Spleen (tissue), 11 donors: Measurements from ENCODE around the gene PPARGC1A. TPM values are rescaled to one million over a fixed set of nuclear protein-coding genes. Genes with fewer than 3 reads are reported as not detected.

Source experiments
- DNase-seq: peaks from one replicate; pipeline ENCODE4 v3.0.0-alpha.2; 2020
- H3K27ac ChIP-seq, 8 donors: fragments of 200-600 bp; sonication (generic) in 7 of 8; 1 replicate in 4 of 8; 2 replicates in 4 of 8; pipeline versions ENCODE4 v1.5.0 to v1.8.0; 2016 to 2021; ENCODE audit warnings: inconsistent platforms in 4 of 8, mild to moderate bottlenecking in 4 of 8, moderate library complexity in 1 of 8
- H3K27me3 ChIP-seq, 7 donors: fragments of 200-600 bp; sonication (generic) in 6 of 7; replicated peaks in 1 of 7; 1 replicate in 4 of 7; 2 replicates in 3 of 7; pipeline versions ENCODE4 v1.5.0 to v1.8.0; 2016 to 2021; ENCODE audit warnings: inconsistent platforms in 3 of 7, mild to moderate bottlenecking in 1 of 7
- H3K36me3 ChIP-seq, 6 donors: fragments of 200-600 bp; sonication (generic) in 5 of 6; 1 replicate in 4 of 6; 2 replicates in 2 of 6; pipeline versions ENCODE4 v1.5.0 to v1.8.0; 2016 to 2021; ENCODE audit warnings: inconsistent platforms in 2 of 6
- H3K4me1 ChIP-seq, 6 donors: fragments of 200-600 bp; sonication (generic) in 5 of 6; 1 replicate in 3 of 6; 2 replicates in 3 of 6; pipeline versions ENCODE4 v1.5.0 to v1.8.0; 2016 to 2021; ENCODE audit warnings: inconsistent platforms in 3 of 6
- H3K4me3 ChIP-seq, 8 donors: fragments of 200-600 bp; sonication (generic) in 7 of 8; 1 replicate in 4 of 8; 2 replicates in 4 of 8; pipeline versions ENCODE4 v1.5.0 to v1.8.0; 2016 to 2021; ENCODE audit warnings: inconsistent platforms in 4 of 8, mild to moderate bottlenecking in 4 of 8, moderate library complexity in 2 of 8
- H3K9me3 ChIP-seq, 8 donors: fragments of 200-600 bp; sonication (generic) in 7 of 8; 1 replicate in 4 of 8; 2 replicates in 4 of 8; pipeline versions ENCODE4 v1.5.0 to v1.8.0; 2016 to 2021; ENCODE audit warnings: inconsistent platforms in 4 of 8
- POLR2A ChIP-seq, 3 donors: fragments of 450-650 bp; IDR thresholded peaks; one replicate each; pipeline ENCODE4 v1.5.1; 2017; ENCODE audit warnings: antibody characterized with exemption in 3 of 3, mild to moderate bottlenecking in 1 of 3
- POLR2AphosphoS5 ChIP-seq, 3 donors: sonication (generic); formaldehyde crosslinking; IDR thresholded peaks; one replicate each; pipeline ENCODE4 v1.5.1; 2017; ENCODE audit warnings: antibody characterized with exemption in 3 of 3
- WGBS, 5 donors: extraction: QIAGEN DNeasy Blood & Tissue Kit in 3 of 5; methylation state at CpG; one replicate each; pipeline versions ENCODE4 v1.1.5 to v1.1.7; 2013 to 2018; 5-methylcytosine and 5-hydroxymethylcytosine counted together
- intact Hi-C: fragments of 100-400 bp; cut with DNase I; formaldehyde crosslinking; loops from one replicate; pipeline ENCODE4 v1.15.0; 2023; ENCODE audit warnings: low total_unique reads
- polyA plus RNA-seq, 3 donors: library from polyadenylated mRNA; stranded (reverse); fragments of 200-250 nt; gene quantifications; one replicate each; pipeline ENCODE4 v1.2.1, GENCODE V29; 2013
- total RNA-seq, 7 donors: library from RNA; depleted of rRNA in 3 of 7; stranded (reverse); fragments of >200 nt in 3 of 7; fragmentation: NEBNext Ultra II Directional in 4 of 7; extraction: Animal tissue kit (Norgen Biotek cat#: 25700) in 4 of 7; gene quantifications; one replicate each; pipeline versions ENCODE4 v1.1.0 to v1.2.1, GENCODE V29; 2016 to 2021
- TF ChIP-seq, protein P1 (sequence below), 11 experiments: fragments of 200-600 bp in 7 of 11; fragments of 450-650 bp in 4 of 11; sonication (generic) in 4 of 11; IDR thresholded peaks in 8 of 11; conservative IDR thresholded peaks in 3 of 11; 1 replicate in 7 of 11; 2 replicates in 4 of 11; pipeline versions ENCODE4 v1.4.0 to v1.8.0; 2016 to 2021; ENCODE audit warnings: antibody characterized with exemption in 11 of 11, inconsistent platforms in 4 of 11, mild to moderate bottlenecking in 1 of 11
- donor health status: healthy with polysubstance abuse.
- donor health status: DM: no; HTN: no; CAD: no; lungs with moderate emphysema.
- donor health status: DM: no; HTN: no; CAD: no.
- donor health status: Bipolar disorder and iron deficiency.
- donor health status: healthy.
- donor health status: DM: no; HTN: no; CAD: no.
- donor health status: DM: yes; HTN: yes; CAD: no.

PPARGC1A gene
- total and polyA plus RNA-seq, 10 donors, result 0.32 to 7.3 (median 2.6) TPM

DNA sequence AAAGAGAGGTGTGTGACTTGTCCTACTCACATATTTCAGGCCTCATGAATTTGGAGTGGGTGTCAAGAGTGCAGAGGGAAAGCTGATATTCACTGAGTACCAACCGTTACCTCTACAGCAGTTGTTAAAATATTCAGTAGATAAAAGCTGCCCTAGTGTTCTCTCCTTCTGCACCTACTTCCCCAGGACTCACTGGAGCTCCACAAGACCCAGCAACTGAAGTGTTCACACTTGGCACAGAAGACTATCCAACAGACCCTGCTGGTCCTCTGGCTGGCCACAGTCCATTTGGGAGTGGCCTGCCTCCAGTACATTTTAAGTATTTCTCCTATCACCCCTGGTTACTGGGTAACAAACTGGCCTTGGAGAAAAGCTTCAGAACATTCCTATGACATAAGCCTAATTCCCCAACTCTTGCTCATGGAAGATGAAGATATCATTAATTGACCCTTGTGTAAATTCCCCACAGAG, 70.8 kb downstream of the PPARGC1A start:
- intact Hi-C loops, result no loop called here
- Histone ChIP-seq H3K36me3 (no peaks in the 10 kb centered on the region), H3K27ac (no peak overlapping the region), H3K4me1 (no peaks in the 10 kb centered on the region), H3K9me3 (no peaks in the 10 kb centered on the region), H3K27me3 (no peaks in the 10 kb centered on the region), H3K4me3 (no peak overlapping the region)
- TF ChIP-seq POLR2AphosphoS5 (IDR thresholded peaks at IDR 0.05), result no peak
- TF ChIP-seq, protein P1, sequence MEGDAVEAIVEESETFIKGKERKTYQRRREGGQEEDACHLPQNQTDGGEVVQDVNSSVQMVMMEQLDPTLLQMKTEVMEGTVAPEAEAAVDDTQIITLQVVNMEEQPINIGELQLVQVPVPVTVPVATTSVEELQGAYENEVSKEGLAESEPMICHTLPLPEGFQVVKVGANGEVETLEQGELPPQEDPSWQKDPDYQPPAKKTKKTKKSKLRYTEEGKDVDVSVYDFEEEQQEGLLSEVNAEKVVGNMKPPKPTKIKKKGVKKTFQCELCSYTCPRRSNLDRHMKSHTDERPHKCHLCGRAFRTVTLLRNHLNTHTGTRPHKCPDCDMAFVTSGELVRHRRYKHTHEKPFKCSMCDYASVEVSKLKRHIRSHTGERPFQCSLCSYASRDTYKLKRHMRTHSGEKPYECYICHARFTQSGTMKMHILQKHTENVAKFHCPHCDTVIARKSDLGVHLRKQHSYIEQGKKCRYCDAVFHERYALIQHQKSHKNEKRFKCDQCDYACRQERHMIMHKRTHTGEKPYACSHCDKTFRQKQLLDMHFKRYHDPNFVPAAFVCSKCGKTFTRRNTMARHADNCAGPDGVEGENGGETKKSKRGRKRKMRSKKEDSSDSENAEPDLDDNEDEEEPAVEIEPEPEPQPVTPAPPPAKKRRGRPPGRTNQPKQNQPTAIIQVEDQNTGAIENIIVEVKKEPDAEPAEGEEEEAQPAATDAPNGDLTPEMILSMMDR (IDR thresholded peaks at IDR 0.05 in 8 of 11, conservative IDR thresholded peaks at IDR 0.05 in 3 of 11), result no peak
- no peak for TF ChIP-seq POLR2A (IDR thresholded peaks at IDR 0.05)
- 61 to 88% (median 80%) methylated on average over 1 of the region's 1 CpG for WGBS, 5 donors
- no peak for DNase-seq

DNA sequence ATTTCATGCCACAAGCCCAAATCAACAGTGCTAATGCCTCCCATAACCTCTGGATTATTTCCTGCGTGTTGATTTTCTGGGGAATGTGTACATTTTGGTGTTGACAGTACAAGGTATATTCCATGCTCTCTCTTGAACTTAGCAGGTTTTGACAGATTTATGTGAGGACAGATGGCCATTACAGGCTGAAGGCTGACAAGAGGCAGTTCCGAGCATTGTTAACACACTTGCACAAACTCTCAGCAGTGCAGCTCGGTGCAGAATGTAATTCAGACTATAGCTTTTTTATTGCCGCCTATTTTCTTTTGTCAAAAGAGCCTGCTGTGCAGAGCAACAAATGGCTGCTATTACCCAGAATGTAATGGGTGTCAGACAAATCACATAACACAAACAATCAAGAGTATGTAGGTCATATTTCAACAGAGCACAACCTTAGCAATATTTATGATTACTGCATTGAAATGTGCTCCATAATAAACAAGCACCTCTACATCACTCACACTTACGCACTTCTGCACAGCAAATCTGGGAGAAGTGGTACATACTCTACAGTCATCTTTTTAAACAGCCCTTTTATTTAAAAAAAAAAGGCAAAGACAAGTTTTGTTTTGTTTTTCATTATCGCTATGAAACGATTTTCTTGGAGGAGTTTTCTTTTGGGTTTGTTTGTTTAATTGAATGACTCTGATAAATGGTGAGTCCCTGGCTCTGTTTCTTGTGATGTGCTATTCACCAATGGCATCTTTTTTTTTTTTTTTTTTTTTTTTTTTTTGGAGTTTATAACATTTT, 71.6 kb downstream of the PPARGC1A start:
- no peaks in the 10 kb centered on the region for H3K36me3 ChIP-seq
- H3K27me3 ChIP-seq, result no peaks in the 10 kb centered on the region
- DNase-seq, result no peak
- no peak overlapping the region for H3K27ac ChIP-seq
- H3K4me1 ChIP-seq, result no peaks in the 10 kb centered on the region
- no peak overlapping the region for H3K4me3 ChIP-seq
- WGBS, 5 donors, result 63 to 74% (median 73%) methylated on average over 7 of the region's 7 CpGs
- intact Hi-C loops, result no loop called here
- H3K9me3 ChIP-seq, result no peaks in the 10 kb centered on the region
- TF ChIP-seq, protein P1 (IDR thresholded peaks at IDR 0.05 in 8 of 11, conservative IDR thresholded peaks at IDR 0.05 in 3 of 11), result no peak
- TF ChIP-seq POLR2AphosphoS5 (IDR thresholded peaks at IDR 0.05), result no peak
- no peak for TF ChIP-seq POLR2A (IDR thresholded peaks at IDR 0.05)

DNA sequence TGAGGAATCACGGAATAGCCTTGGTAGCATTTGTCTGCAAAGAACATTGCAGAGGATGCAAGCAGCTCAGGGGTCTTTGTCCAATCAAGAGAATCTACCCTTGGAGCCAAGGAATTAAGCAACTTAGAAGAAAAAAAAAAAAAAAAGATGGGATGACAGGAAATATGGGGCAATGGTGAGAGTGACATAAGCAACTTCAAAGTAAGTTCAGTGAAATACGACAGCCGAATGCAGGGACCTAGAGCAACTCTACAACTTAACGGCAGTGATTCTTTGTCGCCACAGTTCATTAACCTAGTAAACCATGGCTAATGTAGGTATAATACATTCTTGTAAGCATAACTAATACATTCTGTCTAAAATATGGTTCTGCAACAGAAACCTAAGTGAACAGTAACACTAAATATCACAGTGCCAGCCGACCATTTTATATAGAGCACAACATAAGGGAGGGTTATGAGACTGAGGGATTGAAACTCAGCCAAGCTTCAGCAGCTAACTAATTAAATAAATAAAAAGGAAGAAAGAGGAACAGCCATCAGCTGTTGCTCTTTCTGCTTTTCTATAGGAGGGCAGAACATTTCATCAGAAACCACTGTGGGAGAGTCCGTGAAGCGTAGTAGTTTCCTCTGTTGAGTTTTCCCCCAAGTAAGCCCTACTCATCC, 74.7 kb downstream of the PPARGC1A start:
- H3K4me3 ChIP-seq, result no peak overlapping the region
- TF ChIP-seq, protein P1 (IDR thresholded peaks at IDR 0.05 in 8 of 11, conservative IDR thresholded peaks at IDR 0.05 in 3 of 11), result no peak
- TF ChIP-seq POLR2AphosphoS5 (IDR thresholded peaks at IDR 0.05), result no peak
- TF ChIP-seq POLR2A (IDR thresholded peaks at IDR 0.05), result no peak
- no peak for DNase-seq
- no peaks in the 10 kb centered on the region for H3K27me3 ChIP-seq
- H3K36me3 ChIP-seq, result no peaks in the 10 kb centered on the region
- 82 to 93% (median 86%) methylated on average over 8 of the region's 8 CpGs for WGBS, 5 donors
- H3K27ac ChIP-seq, result no peak overlapping the region
- no peaks in the 10 kb centered on the region for H3K4me1 ChIP-seq
- peaks cover 0 to 6% (median 0%) of the 10 kb centered on the region in 8 donors for H3K9me3 ChIP-seq
- intact Hi-C loops, result no loop called here

DNA sequence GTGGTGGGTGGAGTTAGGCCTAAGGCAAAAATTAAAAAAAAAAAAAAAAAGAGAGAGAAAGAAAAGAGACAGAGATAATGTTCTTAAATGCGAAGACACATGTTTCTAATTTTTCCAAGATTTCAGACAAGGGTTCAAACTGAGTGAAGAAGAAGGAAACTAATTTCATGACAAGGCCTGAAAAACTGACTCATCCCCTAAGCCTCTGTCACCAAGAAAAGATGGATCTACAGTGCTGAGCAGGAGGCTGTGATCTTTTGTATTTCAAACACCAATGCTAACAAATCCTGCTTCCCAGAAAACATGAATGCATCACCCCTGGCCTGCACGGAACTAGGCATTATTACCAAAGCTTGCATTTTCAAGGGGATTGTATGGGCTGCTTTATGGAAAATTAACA, 75.3 kb downstream of the PPARGC1A start:
- DNase-seq, result no peak
- intact Hi-C loops, result no loop called here
- Histone ChIP-seq H3K9me3 (peaks cover 0 to 6% (median 0%) of the 10 kb centered on the region in 8 donors), H3K27ac (no peak overlapping the region), H3K4me1 (no peaks in the 10 kb centered on the region), H3K4me3 (no peak overlapping the region), H3K27me3 (no peaks in the 10 kb centered on the region), H3K36me3 (no peaks in the 10 kb centered on the region)
- 83 to 95% (median 89%) methylated on average over 2 of the region's 2 CpGs for WGBS, 5 donors
- TF ChIP-seq POLR2A (IDR thresholded peaks at IDR 0.05), result no peak
- TF ChIP-seq, protein P1 (IDR thresholded peaks at IDR 0.05 in 8 of 11, conservative IDR thresholded peaks at IDR 0.05 in 3 of 11), result no peak
- TF ChIP-seq POLR2AphosphoS5 (IDR thresholded peaks at IDR 0.05), result no peak
